Measurements from ENCODE around the gene YIF1A. TPM values are rescaled to one million over a fixed set of nuclear protein-coding genes. Genes with fewer than 3 reads are reported as not detected.

The YIF1A gene, protein sequence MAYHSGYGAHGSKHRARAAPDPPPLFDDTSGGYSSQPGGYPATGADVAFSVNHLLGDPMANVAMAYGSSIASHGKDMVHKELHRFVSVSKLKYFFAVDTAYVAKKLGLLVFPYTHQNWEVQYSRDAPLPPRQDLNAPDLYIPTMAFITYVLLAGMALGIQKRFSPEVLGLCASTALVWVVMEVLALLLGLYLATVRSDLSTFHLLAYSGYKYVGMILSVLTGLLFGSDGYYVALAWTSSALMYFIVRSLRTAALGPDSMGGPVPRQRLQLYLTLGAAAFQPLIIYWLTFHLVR
- 100 to 1,000 TPM in 1 of 6 donors, 10 to 100 TPM in 5; 25.1 to 107 (median 68.2) TPM for total RNA-seq

DNA sequence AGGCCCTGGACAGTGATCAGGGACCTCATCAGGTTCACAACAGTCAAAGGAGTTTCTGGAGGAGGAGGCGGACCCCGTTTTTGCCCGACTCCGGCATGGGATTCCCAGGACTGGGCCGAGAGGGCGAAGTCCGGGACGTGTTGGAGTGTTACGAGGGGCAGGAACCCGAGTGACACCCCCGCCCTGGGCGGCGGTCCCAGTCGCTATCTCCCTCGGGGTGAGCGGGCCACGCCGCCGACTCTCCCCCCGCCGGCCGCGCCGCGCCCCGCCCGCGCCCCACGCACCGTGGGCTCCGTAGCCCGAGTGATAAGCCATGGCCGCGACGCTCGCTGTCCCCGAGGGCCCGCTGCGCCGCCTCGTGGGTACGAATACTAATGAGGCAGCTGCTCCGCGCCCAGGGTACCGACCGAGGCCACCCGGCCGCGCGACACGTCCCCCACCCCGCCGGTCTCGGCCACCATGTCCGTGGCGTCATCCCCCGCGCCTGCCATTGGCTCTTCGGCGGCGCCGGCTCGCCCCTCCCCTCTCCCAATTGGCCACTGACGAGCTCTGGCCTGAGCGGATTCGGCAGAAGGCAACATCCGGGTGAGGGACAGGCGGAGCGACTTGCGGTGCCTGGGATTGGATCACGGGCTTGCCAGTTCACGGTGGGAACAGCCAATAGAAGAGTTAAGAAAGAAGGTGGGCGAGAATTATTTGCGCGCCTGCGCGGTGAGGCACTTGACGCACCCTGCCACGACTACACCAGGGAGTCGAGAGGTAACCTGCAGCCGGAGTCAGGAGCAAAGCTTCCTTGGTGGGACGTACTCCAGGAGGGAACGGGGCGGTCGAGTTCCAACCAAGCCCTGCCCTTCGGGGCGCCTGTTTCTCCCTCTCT, at the start of gene YIF1A:
YIF1A (minus strand) TSS at position 473 of the 877 bp plus-strand sequence; CDS start at position 315, 158 bp downstream.
- WGBS, 2 donors: 0% methylated on average over 21 to 32 of the region's 87 CpGs
- TF ChIP-seq, protein P1, sequence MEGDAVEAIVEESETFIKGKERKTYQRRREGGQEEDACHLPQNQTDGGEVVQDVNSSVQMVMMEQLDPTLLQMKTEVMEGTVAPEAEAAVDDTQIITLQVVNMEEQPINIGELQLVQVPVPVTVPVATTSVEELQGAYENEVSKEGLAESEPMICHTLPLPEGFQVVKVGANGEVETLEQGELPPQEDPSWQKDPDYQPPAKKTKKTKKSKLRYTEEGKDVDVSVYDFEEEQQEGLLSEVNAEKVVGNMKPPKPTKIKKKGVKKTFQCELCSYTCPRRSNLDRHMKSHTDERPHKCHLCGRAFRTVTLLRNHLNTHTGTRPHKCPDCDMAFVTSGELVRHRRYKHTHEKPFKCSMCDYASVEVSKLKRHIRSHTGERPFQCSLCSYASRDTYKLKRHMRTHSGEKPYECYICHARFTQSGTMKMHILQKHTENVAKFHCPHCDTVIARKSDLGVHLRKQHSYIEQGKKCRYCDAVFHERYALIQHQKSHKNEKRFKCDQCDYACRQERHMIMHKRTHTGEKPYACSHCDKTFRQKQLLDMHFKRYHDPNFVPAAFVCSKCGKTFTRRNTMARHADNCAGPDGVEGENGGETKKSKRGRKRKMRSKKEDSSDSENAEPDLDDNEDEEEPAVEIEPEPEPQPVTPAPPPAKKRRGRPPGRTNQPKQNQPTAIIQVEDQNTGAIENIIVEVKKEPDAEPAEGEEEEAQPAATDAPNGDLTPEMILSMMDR (IDR thresholded peaks at IDR 0.05): peak in 2 of 6 experiments; percentile 11 to 38
- peak in 1 of 4 donors; percentile 63 for TF ChIP-seq EP300 (IDR thresholded peaks at IDR 0.05)
- TF ChIP-seq POLR2A (IDR thresholded peaks at IDR 0.05): peak in 3 of 4 donors; percentile 72 to 96 (median 91)
- peak; percentile 96 to 97 for TF ChIP-seq POLR2AphosphoS5 (IDR thresholded peaks at IDR 0.05)
- peaks cover 0 to 24% (median 6%) of the 10 kb centered on the region in 4 donors for H3K36me3 ChIP-seq

DNA sequence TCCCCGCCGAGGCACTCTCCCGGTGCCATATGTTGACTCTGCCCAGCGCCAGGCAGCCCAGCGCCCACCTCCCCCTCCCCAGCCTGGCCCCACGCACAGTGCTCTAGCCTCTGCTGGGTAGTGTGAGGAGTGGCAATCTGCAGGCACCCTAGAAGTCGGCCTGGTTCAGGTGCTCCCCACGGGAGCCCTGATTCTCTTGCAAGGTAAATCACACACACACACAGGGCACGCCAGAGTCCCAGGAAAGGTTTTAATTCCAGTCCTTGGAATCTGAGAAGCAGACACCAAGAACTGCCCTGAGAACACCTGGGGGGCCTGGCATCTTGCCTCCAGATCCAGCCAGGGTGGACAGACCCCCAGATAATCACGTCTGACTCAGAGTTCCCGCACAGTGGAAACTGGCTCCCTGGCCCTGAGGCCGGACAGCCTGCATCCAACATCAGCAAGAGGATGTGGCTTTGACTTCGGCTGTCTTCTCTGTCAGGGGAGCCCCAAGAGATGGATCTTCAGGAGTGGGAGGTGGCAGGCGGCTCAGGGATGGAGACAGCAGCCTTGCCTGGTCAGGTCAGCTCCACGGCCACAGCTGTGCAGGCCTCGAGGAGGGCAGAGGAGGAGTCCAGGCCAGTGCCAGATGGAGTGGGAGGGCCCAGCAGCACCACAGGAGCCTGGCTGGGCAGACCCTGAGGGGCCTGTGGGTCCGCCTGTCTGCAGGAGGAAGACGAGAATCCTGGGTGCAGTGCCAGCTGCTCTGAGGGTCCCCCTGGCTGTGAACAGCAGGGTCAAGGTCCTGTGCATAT, 48.4 kb upstream of the YIF1A start:
- no peaks in the 10 kb centered on the region for H3K27me3 ChIP-seq

More for the DNA sequence above, at the start of gene YIF1A:
- ATAC-seq (ENCODE audit: low FRiP score in 2 of 2) (peak; percentile 97 to 98), DNase-seq (peak; percentile 98 to 99)
- Histone ChIP-seq H3K27me3 (peaks cover 0 to 21% (median 9%) of the 10 kb centered on the region in 4 donors), H3K4me3 (peak within 1 kb of the TSS; percentile 65 to 94 (median 77)), H3K9me3 (no peaks in the 10 kb centered on the region), H3K4me1 (peaks cover 23 to 45% (median 27%) of the 10 kb centered on the region in 4 donors), H3K27ac (peak within 1 kb of the TSS; percentile 90 to 94 (median 94))

DNA sequence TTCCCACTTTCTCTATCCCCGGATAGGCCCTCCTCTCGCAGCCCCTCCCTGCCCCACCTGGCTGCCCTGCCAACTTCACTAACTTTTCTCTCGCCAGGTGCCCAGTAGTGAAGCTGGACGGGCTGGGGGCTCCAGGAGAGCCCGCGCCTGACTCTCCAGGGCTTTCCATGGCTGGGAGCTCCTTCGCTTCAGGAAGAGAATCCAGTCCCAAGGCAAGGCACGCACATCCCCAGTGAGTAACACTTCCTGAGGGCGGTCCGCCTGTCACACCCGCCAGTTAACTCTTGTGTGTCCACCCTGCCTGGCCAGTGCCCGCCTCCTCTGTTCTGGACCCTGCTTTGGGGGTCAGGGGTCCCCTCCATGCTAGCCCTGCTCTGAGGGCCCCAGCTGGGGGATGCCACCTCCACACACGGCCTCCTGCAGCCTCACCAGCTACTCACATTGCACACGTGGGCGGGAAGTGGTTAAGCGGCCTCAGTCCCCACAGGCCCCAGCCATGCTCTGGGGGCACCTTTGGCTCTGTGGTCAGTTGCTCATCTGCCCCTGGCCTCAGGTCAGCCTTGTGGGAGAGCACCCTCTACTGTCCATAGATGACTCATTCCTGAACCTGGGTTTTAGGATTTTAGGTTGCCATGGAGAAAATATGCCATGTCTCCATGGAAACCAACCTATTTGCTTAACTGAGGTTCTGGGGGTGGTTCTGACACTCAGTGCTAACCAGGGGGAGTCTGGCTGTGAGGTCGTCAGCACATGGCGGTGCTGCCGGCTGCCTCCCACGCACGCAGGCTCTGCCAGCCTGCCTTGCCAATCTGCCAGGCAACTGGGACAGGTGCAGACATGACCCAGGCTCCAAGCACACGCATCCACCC, 47.5 kb upstream of the YIF1A start, which contains the start of gene RIN1:
RIN1 (minus strand) TSS at position 201 of the 869 bp plus-strand sequence; CDS start at position 169, 32 bp downstream.
- Histone ChIP-seq H3K4me1 (peaks cover 20 to 31% (median 26%) of the 10 kb centered on the region in 4 donors), H3K9me3 (no peaks in the 10 kb centered on the region), H3K36me3 (peaks cover 17 to 76% (median 50%) of the 10 kb centered on the region in 4 donors), H3K4me3 (peak within 1 kb of the TSS; percentile 62 to 72 (median 68)), H3K27ac (peak within 1 kb of the TSS; percentile 80 to 90 (median 84)), H3K27me3 (no peaks in the 10 kb centered on the region)
- TF ChIP-seq, protein P1 (IDR thresholded peaks at IDR 0.05): peak in 3 of 6 experiments; percentile 16 to 42 (median 24)
- no peak for TF ChIP-seq EP300 (IDR thresholded peaks at IDR 0.05)
- peak; percentile 64 to 70 for TF ChIP-seq POLR2AphosphoS5 (IDR thresholded peaks at IDR 0.05)
- peak in 2 of 4 donors; percentile 35 to 60 for TF ChIP-seq POLR2A (IDR thresholded peaks at IDR 0.05)
- 7 to 22% methylated on average over 13 to 22 of the region's 22 CpGs for WGBS, 2 donors
- DNase-seq (peak; percentile 56 to 81), ATAC-seq (ENCODE audit: low FRiP score in 2 of 2) (peak; percentile 76 to 80)

More for the DNA sequence above, 48.4 kb upstream of the YIF1A start:
- H3K27ac ChIP-seq: peak overlapping the region; percentile 26 to 90 (median 84)
- H3K4me1 ChIP-seq: peaks cover 20 to 31% (median 26%) of the 10 kb centered on the region in 4 donors
- H3K36me3 ChIP-seq: peaks cover 20 to 78% (median 56%) of the 10 kb centered on the region in 4 donors
- ATAC-seq (ENCODE audit: low FRiP score in 2 of 2) (no peak), DNase-seq (peak in 1 of 2 donors; percentile 59)
- 71 to 73% methylated on average over 14 to 18 of the region's 18 CpGs for WGBS, 2 donors
- no peak for TF ChIP-seq EP300 (IDR thresholded peaks at IDR 0.05)
- TF ChIP-seq POLR2AphosphoS5 (IDR thresholded peaks at IDR 0.05): no peak
- no peak for TF ChIP-seq POLR2A (IDR thresholded peaks at IDR 0.05)
- TF ChIP-seq, protein P1 (IDR thresholded peaks at IDR 0.05): no peak
- H3K9me3 ChIP-seq: no peaks in the 10 kb centered on the region
- no peak overlapping the region for H3K4me3 ChIP-seq
